HUES48 (cell line): Measurements from ENCODE around the gene NEURL4.
A peak's percentile ranks its signal among the peaks of the same experiment; 100 is the strongest.

Source experiments
- H3K27ac ChIP-seq: one replicate; pipeline ENCODE4 v1.7.0; 2013; ENCODE audit warnings: low read depth, low read length, inconsistent platforms
- H3K27me3 ChIP-seq: 2 replicates; pipeline ENCODE4 v1.6.1; 2013; ENCODE audit warnings: mild to moderate bottlenecking, low read length; ENCODE audit not compliant: control insufficient read depth, insufficient read depth
- H3K36me3 ChIP-seq: 2 replicates; pipeline ENCODE4 v1.6.1; 2013; ENCODE audit warnings: low read length; ENCODE audit not compliant: control insufficient read depth, insufficient read depth
- H3K4me1 ChIP-seq: 2 replicates; pipeline ENCODE4 v1.6.1; 2013; ENCODE audit warnings: mild to moderate bottlenecking, low read length; ENCODE audit not compliant: control insufficient read depth, insufficient read depth
- H3K4me3 ChIP-seq: 2 replicates; pipeline ENCODE4 v1.5.1; 2013; ENCODE audit warnings: mild to moderate bottlenecking, low read depth, low read length
- H3K9ac ChIP-seq: 2 replicates; pipeline ENCODE4 v1.6.1; 2013; ENCODE audit warnings: mild to moderate bottlenecking, low read depth, low read length, moderate library complexity
- H3K9me3 ChIP-seq: 2 replicates; pipeline ENCODE4 v1.6.1; 2013; ENCODE audit warnings: low read length; ENCODE audit not compliant: control insufficient read depth, insufficient read depth

Gene NEURL4

GRCh38 chr17:7284911-7285310 is 44.2 kb downstream of the NEURL4 start:
- Histone ChIP-seq H3K9me3 (no peaks in the 10 kb centered on the region), H3K4me1 (peaks cover 10% of the 10 kb centered on the region), H3K9ac (no peak overlapping the region), H3K4me3 (no peak overlapping the region), H3K27ac (no peak overlapping the region), H3K36me3 (0 out of 2 replicates have a peak, but pooled peaks cover 11% of the 10 kb centered on the region), H3K27me3 (peaks cover 19% of the 10 kb centered on the region)

DNA sequence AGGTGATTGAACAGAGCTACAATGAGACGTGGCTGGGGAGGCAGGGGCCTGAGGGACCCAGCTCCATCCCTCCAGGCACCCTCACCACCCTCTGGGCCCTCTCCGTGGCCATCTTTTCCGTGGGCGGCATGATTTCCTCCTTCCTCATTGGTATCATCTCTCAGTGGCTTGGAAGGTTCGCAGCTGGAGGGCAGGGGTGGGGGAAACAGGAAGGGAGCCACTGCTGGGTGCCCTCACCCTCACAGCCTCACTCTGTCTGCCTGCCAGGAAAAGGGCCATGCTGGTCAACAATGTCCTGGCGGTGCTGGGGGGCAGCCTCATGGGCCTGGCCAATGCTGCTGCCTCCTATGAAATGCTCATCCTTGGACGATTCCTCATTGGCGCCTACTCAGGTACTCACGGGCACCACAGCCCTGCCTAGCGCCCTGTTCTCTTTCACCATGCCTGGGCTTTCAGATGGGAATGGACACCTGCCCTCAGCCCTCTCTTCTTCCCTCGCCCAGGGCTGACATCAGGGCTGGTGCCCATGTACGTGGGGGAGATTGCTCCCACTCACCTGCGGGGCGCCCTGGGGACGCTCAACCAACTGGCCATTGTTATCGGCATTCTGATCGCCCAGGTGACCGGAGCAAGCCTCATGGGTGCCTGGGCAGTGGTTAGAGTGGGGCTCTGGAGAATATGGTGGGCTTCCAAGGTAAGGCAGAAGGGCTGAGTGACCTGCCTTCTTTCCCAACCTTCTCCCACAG is 45.5 kb downstream of the NEURL4 start:
- Histone ChIP-seq H3K9ac (no peak overlapping the region), H3K9me3 (no peaks in the 10 kb centered on the region), H3K27ac (no peak overlapping the region), H3K27me3 (peaks cover 19% of the 10 kb centered on the region), H3K4me1 (peaks cover 14% of the 10 kb centered on the region), H3K4me3 (no peak overlapping the region), H3K36me3 (0 out of 2 replicates have a peak, but pooled peaks cover 11% of the 10 kb centered on the region)

GRCh38 chr17:7282752-7283321 is 46.3 kb downstream of the NEURL4 start:
- Histone ChIP-seq H3K27ac (no peak overlapping the region), H3K36me3 (0 out of 2 replicates have a peak, but pooled peaks cover 10% of the 10 kb centered on the region), H3K9me3 (no peaks in the 10 kb centered on the region), H3K4me1 (peaks cover 14% of the 10 kb centered on the region), H3K9ac (no peak overlapping the region), H3K4me3 (peak overlapping the region; percentile 84), H3K27me3 (peaks cover 19% of the 10 kb centered on the region)

DNA sequence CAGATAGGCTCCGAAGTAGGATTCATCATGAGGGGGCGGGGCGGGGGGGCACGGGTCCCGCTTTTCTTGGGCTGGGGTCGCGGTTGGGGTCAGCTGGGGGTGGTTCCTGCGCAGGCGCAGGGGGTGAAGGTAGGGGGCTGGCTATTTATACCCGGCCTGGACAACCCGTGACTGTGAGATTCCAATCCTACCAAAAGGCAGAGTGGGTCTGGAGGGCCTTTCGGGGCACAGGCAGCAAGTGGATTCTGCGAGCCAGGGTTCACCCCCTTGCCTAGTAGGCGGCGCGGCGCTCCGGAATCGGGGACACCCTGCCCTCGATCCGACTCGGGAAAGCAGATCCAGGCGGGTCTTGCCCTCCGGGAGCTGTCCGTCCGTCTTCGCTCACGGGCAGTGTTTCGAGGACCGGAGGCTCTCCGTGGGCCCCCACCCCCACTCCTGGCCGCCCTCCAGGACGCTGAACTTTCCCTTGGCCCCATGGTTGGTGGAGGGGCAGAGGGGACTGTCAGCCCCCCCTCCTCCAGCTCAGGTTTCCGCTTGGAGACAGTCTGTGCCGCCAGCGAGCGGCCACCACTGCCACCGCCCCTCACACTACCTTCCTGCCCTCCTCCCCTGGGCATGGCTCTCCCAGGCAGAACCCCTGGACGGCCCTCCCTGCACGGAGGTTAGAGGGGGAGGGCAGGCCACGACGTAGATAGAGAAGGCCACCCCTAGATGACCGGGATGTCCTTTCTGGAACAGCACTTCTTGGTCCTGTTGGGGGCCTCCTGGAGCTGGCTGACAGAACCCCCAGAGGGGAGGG is 47.0 kb downstream of the NEURL4 start:
- Histone ChIP-seq H3K9me3 (no peaks in the 10 kb centered on the region), H3K27ac (no peak overlapping the region), H3K27me3 (peaks cover 19% of the 10 kb centered on the region), H3K4me3 (peak overlapping the region; percentile 84), H3K36me3 (0 out of 2 replicates have a peak, but pooled peaks cover 8% of the 10 kb centered on the region), H3K9ac (peak overlapping the region; percentile 45; the same call in 1 of the 2 replicates), H3K4me1 (peaks cover 14% of the 10 kb centered on the region)

- 0 out of 2 replicates have a peak, but pooled peaks cover 8% of the 10 kb centered on the region for H3K36me3 ChIP-seq
- peak within 1 kb of the TSS; percentile 36 for H3K27ac ChIP-seq
- no peaks in the 10 kb centered on the region for H3K9me3 ChIP-seq
- peaks cover 19% of the 10 kb centered on the region for H3K27me3 ChIP-seq
- H3K4me3 ChIP-seq, result peak within 1 kb of the TSS; percentile 84
- H3K4me1 ChIP-seq, result peaks cover 14% of the 10 kb centered on the region
- peak within 1 kb of the TSS; percentile 45 for H3K9ac ChIP-seq
These were observed 47.8 kb downstream of the NEURL4 start, which contains the start of gene SLC2A4 for GRCh38 chr17:7281074-7281952. SLC2A4 (plus strand) TSS chr17:7281718; CDS start chr17:7281935, 217 bp downstream.

DNA sequence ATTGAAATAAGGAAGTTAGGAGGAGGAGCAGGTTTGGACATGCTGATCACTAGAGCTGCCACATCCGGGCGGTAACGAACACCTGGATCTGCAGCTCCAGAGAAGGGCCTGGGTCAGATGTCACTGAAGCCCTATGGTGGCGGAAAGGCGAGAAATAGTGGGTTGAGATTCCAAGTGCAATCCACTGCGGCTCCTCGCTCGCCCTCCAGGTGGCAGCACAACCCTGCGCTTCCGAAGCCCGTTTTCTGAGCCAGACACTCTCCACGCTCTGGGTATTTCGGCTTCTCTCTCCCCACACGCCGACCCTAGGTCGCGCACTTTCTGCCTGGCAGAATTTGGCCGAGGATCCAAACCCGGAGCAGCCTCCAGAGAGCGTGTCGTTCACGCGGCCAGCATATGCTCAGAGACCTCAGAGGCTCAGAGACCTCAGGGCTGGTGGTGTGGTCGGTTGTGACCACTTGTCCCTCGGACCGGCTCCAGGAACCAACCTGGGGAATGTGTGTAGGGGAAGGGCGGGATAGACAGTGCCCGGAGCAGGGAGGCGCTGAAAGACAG is 48.5 kb downstream of the NEURL4 start:
- Histone ChIP-seq H3K36me3 (0 out of 2 replicates have a peak, but pooled peaks cover 8% of the 10 kb centered on the region), H3K4me3 (peak overlapping the region; percentile 84), H3K27me3 (peaks cover 19% of the 10 kb centered on the region), H3K4me1 (peaks cover 14% of the 10 kb centered on the region), H3K9ac (peak overlapping the region; percentile 41), H3K27ac (peak overlapping the region; percentile 36), H3K9me3 (no peaks in the 10 kb centered on the region)

GRCh38 chr17:7279448-7279847 is 49.7 kb downstream of the NEURL4 start:
- H3K9ac ChIP-seq, result no peak overlapping the region
- H3K27me3 ChIP-seq, result peaks cover 19% of the 10 kb centered on the region
- no peak overlapping the region for H3K4me3 ChIP-seq
- peaks cover 14% of the 10 kb centered on the region for H3K4me1 ChIP-seq
- H3K36me3 ChIP-seq, result 0 out of 2 replicates have a peak, but pooled peaks cover 4% of the 10 kb centered on the region
- H3K27ac ChIP-seq, result no peak overlapping the region
- H3K9me3 ChIP-seq, result no peaks in the 10 kb centered on the region

- Histone ChIP-seq H3K9ac (no peak overlapping the region), H3K9me3 (no peaks in the 10 kb centered on the region), H3K36me3 (no peaks in the 10 kb centered on the region), H3K4me1 (peaks cover 14% of the 10 kb centered on the region; the same call in 1 of the 2 replicates), H3K27ac (no peak overlapping the region), H3K4me3 (no peak overlapping the region), H3K27me3 (no peaks in the 10 kb centered on the region)
These were observed 62.4 kb downstream of the NEURL4 start for GRCh38 chr17:7266784-7267183.
